ENCODE data around the gene HSFY1. TPM values are rescaled to one million over a fixed set of nuclear protein-coding genes. Genes with fewer than 3 reads are reported as not detected.
"Not testable (repeated sequence)": the region's sequence is repeated elsewhere in the genome, so short reads cannot be mapped to it uniquely, and the experiment has no call there.

HSFY1 gene
- not detected for total RNA-seq
- long read RNA-seq, result 0 reads

DNA sequence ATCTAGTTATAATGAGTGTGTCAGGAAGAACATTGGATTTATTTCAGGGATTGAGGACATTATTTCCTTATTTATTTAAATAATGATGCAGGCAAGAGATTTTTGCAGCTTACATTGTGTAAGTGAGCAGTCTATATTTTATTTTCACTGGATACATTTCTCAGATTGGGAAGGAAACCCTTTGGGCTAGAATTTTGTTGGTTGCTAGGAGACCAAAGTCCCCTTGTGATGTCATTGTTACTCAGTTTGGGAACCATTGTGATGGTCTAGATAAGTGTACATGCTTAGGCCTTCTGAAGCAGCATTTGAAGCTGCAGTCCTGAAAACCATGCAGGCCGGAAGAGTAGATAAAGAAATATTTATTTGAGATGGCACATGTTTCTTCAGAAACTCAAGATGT lies at the start of gene HSFY1:
Gene HSFY1, plus strand, starts transcription at position 301 of the 400 bp plus-strand sequence. Its CDS starts 68 bp downstream, at position 369.
- H3K36me3 ChIP-seq; H3K27me3 ChIP-seq (ENCODE audit: low read depth); DNase-seq; H3K9me3 ChIP-seq; ATAC-seq; intact Hi-C loops (cut with DNase I); H3K4me3 ChIP-seq; H3K27ac ChIP-seq; H3K4me1 ChIP-seq: not testable (repeated sequence)

- H3K4me1 ChIP-seq; H3K27ac ChIP-seq; ATAC-seq; intact Hi-C loops (cut with DNase I); H3K27me3 ChIP-seq (ENCODE audit: low read depth); H3K9me3 ChIP-seq; H3K36me3 ChIP-seq; H3K4me3 ChIP-seq; DNase-seq: not testable (repeated sequence)
Observed at GRCh38 chrY:18504266-18504665, 42.3 kb upstream of the HSFY1 start.

DNA sequence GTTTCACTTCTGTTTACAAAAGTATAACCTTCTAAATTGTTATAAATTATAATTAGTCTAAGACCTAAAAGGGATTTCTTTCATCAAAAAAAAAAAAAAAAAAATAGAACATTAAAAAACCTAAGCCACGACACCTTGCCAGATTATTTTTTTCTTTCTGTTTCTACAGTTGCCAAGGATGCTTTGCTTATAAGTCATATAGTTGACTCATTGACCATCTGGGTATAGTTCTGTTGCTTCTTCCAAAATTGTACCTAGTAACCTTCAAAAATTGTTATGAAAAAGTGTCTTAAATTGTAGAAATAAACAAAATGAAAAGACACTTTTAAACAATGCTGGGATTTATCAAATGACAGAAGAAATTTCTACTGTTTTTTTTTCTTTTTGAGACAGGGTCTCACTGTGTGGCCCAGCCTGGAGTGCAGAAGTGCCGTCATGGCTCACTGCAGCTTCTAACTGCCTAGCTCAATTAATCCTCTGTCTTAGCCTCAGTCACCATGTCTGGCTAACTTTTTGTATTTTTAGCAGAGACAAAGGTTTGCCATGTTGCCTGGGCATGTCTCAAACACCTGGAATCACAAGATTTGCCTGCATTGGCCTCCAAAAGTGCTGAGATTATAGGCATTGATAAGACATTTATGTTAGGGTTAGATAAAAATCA lies 15.4 kb upstream of the HSFY1 start:
- H3K27ac ChIP-seq; H3K36me3 ChIP-seq; ATAC-seq; H3K27me3 ChIP-seq (ENCODE audit: low read depth); H3K4me3 ChIP-seq; H3K9me3 ChIP-seq; intact Hi-C loops (cut with DNase I); H3K4me1 ChIP-seq; DNase-seq: not testable (repeated sequence)

- H3K27me3 ChIP-seq (ENCODE audit: low read depth); H3K27ac ChIP-seq; H3K4me3 ChIP-seq; H3K36me3 ChIP-seq; intact Hi-C loops (cut with DNase I); H3K4me1 ChIP-seq; H3K9me3 ChIP-seq; DNase-seq; ATAC-seq: not testable (repeated sequence)
Observed at GRCh38 chrY:18538952-18539351, 7.6 kb upstream of the HSFY1 start.

DNA sequence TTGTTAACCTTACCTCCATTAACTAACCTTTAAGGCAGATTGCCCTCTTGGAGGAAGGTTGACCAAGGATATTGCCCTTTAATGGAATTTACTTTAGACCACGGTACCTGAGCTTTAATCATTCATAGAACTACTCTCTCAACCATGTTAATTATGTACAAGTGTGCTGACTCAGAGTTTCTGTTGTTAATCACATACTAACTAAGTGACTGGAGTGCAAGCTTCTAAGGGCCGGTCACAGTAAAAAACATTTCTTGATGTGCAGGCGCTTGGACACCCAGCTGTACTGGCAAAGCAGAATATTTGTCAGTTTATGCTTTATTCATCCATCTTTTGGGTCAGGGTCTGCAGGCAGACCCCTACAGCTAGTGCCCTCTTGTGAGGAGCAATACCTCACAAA lies 6.6 kb downstream of the HSFY1 start:
- intact Hi-C loops (cut with DNase I); H3K27me3 ChIP-seq (ENCODE audit: low read depth); H3K9me3 ChIP-seq; H3K27ac ChIP-seq; DNase-seq; H3K4me3 ChIP-seq; ATAC-seq; H3K4me1 ChIP-seq; H3K36me3 ChIP-seq: not testable (repeated sequence)

DNA sequence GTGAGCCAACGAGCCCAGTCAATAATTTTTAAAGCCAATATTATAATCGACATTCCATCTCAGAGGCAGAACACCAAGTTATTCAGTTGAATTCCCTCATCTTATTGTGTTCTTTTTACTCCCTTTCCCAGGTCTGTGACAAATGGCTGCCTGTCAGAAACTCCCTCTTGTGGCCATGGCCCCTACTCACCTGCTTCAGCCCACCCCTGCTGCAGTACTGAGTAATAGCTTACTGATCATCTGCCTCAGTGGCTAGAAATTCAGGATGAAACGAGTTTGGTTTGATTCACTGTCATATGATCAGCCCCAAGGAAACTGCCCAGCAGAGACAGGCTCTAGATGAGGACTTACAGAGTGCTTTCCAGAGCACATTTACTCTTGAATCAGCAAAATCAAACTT lies 19.4 kb downstream of the HSFY1 start:
- H3K9me3 ChIP-seq; H3K27me3 ChIP-seq (ENCODE audit: low read depth); H3K4me1 ChIP-seq; ATAC-seq; DNase-seq; intact Hi-C loops (cut with DNase I); H3K4me3 ChIP-seq; H3K36me3 ChIP-seq; H3K27ac ChIP-seq: not testable (repeated sequence)

Other genes starting within 250 kb of the HSFY1 start
- not detected for gene HSFY2, start 227.0 kb downstream of the HSFY1 start, total RNA-seq